Measurements from ENCODE around the gene TUBB1. TPM values are rescaled to one million over a fixed set of nuclear protein-coding genes. Genes with fewer than 3 reads are reported as not detected.

TUBB1 gene
- polyA plus RNA-seq, 1 donor (not counting 4 experiments of a cell fraction or from before 2014, with no cell fraction given): 0.03 TPM

- DNase-seq (ENCODE audit: low read depth, low spot score): no peak
- Histone ChIP-seq H3K9ac (ENCODE audit: control insufficient read depth, extremely low read depth, insufficient read depth, low read length) (no peak overlapping the region), H3K4me2 (ENCODE audit: control insufficient read depth, extremely low read depth, insufficient read depth, low read depth, low read length) (no peak overlapping the region), H3K4me1 (ENCODE audit: control insufficient read depth, extremely low read depth, insufficient read depth, low read length) (peaks cover 10% of the 10 kb centered on the region), H3K36me3 (ENCODE audit: control insufficient read depth in 2 of 2, extremely low read depth in 1 of 2, insufficient read depth in 2 of 2, low read length in 2 of 2) (peaks cover 13 to 29% of the 10 kb centered on the region in 2 experiments), H3K4me3 (ENCODE audit: control insufficient read depth in 2 of 3, extremely low read depth in 1 of 3, insufficient read depth in 2 of 3, low read depth in 1 of 3, low read length in 3 of 3) (no peak overlapping the region), H3K79me2 (ENCODE audit: control insufficient read depth, insufficient read depth, low read length) (peaks cover 9% of the 10 kb centered on the region), H3K9me1 (ENCODE audit: control insufficient read depth, extremely low read depth, insufficient read depth, low read length) (no peaks in the 10 kb centered on the region), H4K20me1 (ENCODE audit: control insufficient read depth, extremely low read depth, insufficient read depth, low read length) (no peaks in the 10 kb centered on the region), H3K27ac (ENCODE audit: control insufficient read depth, insufficient read depth, low read length) (no peak overlapping the region), H2AFZ (ENCODE audit: control insufficient read depth, low read length) (no peak overlapping the region), H3K9me3 (ENCODE audit: control insufficient read depth, low read depth, low read length) (no peaks in the 10 kb centered on the region), H3K27me3 (ENCODE audit: control insufficient read depth, extremely low read depth, insufficient read depth, low read length) (no peaks in the 10 kb centered on the region)
- TF ChIP-seq CTCF (optimal IDR thresholded peaks at IDR 0.05 in 1 of 3, IDR thresholded peaks at IDR 0.05 in 1 of 3, conservative IDR thresholded peaks at IDR 0.05 in 1 of 3; ENCODE audit: extremely low read depth in 1 of 3, insufficient read depth in 2 of 3, low read length in 3 of 3) (no peak), EZH2 (IDR thresholded peaks at IDR 0.05; ENCODE audit: low read length) (no peak)
- FAIRE-seq: no peak
- dilution Hi-C loops (cut with MboI; ENCODE audit: extremely low pct_ligation_motif_present, low sequenced_read_pairs): no loop called here
These were observed 18.2 kb upstream of the TUBB1 start for GRCh38 chr20:59001068-59001448.

- Histone ChIP-seq H3K36me3 (ENCODE audit: control insufficient read depth in 2 of 2, extremely low read depth in 1 of 2, insufficient read depth in 2 of 2, low read length in 2 of 2) (peaks cover 13 to 26% of the 10 kb centered on the region in 2 experiments), H3K9ac (ENCODE audit: control insufficient read depth, extremely low read depth, insufficient read depth, low read length) (no peak overlapping the region), H3K4me3 (ENCODE audit: control insufficient read depth in 2 of 3, extremely low read depth in 1 of 3, insufficient read depth in 2 of 3, low read depth in 1 of 3, low read length in 3 of 3) (no peak overlapping the region), H3K27me3 (ENCODE audit: control insufficient read depth, extremely low read depth, insufficient read depth, low read length) (no peaks in the 10 kb centered on the region), H3K9me3 (ENCODE audit: control insufficient read depth, low read depth, low read length) (no peaks in the 10 kb centered on the region), H3K27ac (ENCODE audit: control insufficient read depth, insufficient read depth, low read length) (no peak overlapping the region), H3K79me2 (ENCODE audit: control insufficient read depth, insufficient read depth, low read length) (peaks cover 15% of the 10 kb centered on the region), H3K4me2 (ENCODE audit: control insufficient read depth, extremely low read depth, insufficient read depth, low read depth, low read length) (no peak overlapping the region), H2AFZ (ENCODE audit: control insufficient read depth, low read length) (no peak overlapping the region), H4K20me1 (ENCODE audit: control insufficient read depth, extremely low read depth, insufficient read depth, low read length) (no peaks in the 10 kb centered on the region), H3K4me1 (ENCODE audit: control insufficient read depth, extremely low read depth, insufficient read depth, low read length) (peaks cover 14% of the 10 kb centered on the region), H3K9me1 (ENCODE audit: control insufficient read depth, extremely low read depth, insufficient read depth, low read length) (no peaks in the 10 kb centered on the region)
- FAIRE-seq (no peak), DNase-seq (ENCODE audit: low read depth, low spot score) (no peak)
- TF ChIP-seq EZH2 (IDR thresholded peaks at IDR 0.05; ENCODE audit: low read length) (no peak), CTCF (optimal IDR thresholded peaks at IDR 0.05 in 1 of 3, IDR thresholded peaks at IDR 0.05 in 1 of 3, conservative IDR thresholded peaks at IDR 0.05 in 1 of 3; ENCODE audit: extremely low read depth in 1 of 3, insufficient read depth in 2 of 3, low read length in 3 of 3) (no peak)
- dilution Hi-C loops (cut with MboI; ENCODE audit: extremely low pct_ligation_motif_present, low sequenced_read_pairs): no loop called here
These were observed 17.6 kb upstream of the TUBB1 start for GRCh38 chr20:59001449-59002171.

Data from keratinocyte (primary cell).